ENCODE results near the gene HES1. TPM values are rescaled to one million over a fixed set of nuclear protein-coding genes. Genes with fewer than 3 reads are reported as not detected.

The HES1 gene
- total RNA-seq, 1 experiment from 2014 or later: 141 TPM

- DNase-seq: peak; percentile 71
- peaks cover 45% of the 10 kb centered on the region for H3K4me1 Mint-ChIP-seq (ENCODE audit: low read depth, unreplicated experiment)
- CTCF ChIA-PET: interaction anchor here (2.0 kb wide), 1 partner anchor 18 kb away, joined by 6 read pairs; no protein-coding TSS in a partner anchor
- H3K9me3 Mint-ChIP-seq (ENCODE audit: low read depth, unreplicated experiment): peaks cover 4% of the 10 kb centered on the region
- no peak for TF ChIP-seq CTCF (IDR thresholded peaks at IDR 0.05; ENCODE audit: unreplicated experiment)
- H3K36me3 Mint-ChIP-seq (ENCODE audit: insufficient read depth, unreplicated experiment): no peaks in the 10 kb centered on the region
- H3K4me3 Mint-ChIP-seq (ENCODE audit: low read depth, unreplicated experiment): no peak overlapping the region
- no TSS peak for BruUV-seq (replicated peaks)
- H3K27me3 Mint-ChIP-seq (ENCODE audit: unreplicated experiment): no peaks in the 10 kb centered on the region
- no peak overlapping the region for H3K27ac Mint-ChIP-seq (ENCODE audit: unreplicated experiment)
- intact Hi-C loops (cut with micrococcal nuclease; ENCODE audit: unreplicated experiment): no loop called here
Observed at GRCh38 chr3:194158942-194159439, 23.0 kb downstream of the HES1 start.

DNA sequence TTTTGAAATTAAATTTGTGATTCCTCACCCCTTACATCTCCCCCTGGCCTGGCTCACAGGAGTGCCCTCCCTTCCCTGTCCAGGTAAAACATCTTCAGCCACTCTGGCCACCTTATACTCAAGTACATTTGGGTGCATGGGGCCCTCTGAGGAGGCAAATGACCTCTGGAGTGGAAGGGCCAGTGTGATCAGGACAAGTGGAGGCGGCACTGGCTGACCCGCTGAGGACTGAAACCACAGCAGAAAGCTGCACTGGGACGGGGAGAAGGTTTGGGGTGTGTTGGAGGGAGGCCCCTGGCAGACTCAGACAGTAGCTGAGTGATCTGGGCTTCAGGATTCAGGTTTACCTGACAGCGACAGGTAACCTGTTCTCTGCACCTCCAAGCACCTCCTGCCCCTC, 24.2 kb downstream of the HES1 start:
- no peak overlapping the region for H3K27ac Mint-ChIP-seq (ENCODE audit: unreplicated experiment)
- no TSS peak for BruUV-seq (replicated peaks)
- no peak overlapping the region for H3K4me3 Mint-ChIP-seq (ENCODE audit: low read depth, unreplicated experiment)
- no peaks in the 10 kb centered on the region for H3K36me3 Mint-ChIP-seq (ENCODE audit: insufficient read depth, unreplicated experiment)
- intact Hi-C loops (cut with micrococcal nuclease; ENCODE audit: unreplicated experiment): no loop called here
- no peaks in the 10 kb centered on the region for H3K27me3 Mint-ChIP-seq (ENCODE audit: unreplicated experiment)
- H3K9me3 Mint-ChIP-seq (ENCODE audit: low read depth, unreplicated experiment): no peaks in the 10 kb centered on the region
- no peak for TF ChIP-seq CTCF (IDR thresholded peaks at IDR 0.05; ENCODE audit: unreplicated experiment)
- DNase-seq: no peak
- CTCF ChIA-PET: interaction anchor here (1.0 to 2.0 kb wide), 2 partner anchors 10 to 19 kb away, joined by 6 to 7 read pairs; no protein-coding TSS in a partner anchor
- peaks cover 45% of the 10 kb centered on the region for H3K4me1 Mint-ChIP-seq (ENCODE audit: low read depth, unreplicated experiment)

- Mint-ChIP-seq H3K9me3 (ENCODE audit: low read depth, unreplicated experiment) (no peaks in the 10 kb centered on the region), H3K36me3 (ENCODE audit: insufficient read depth, unreplicated experiment) (no peaks in the 10 kb centered on the region), H3K4me1 (ENCODE audit: low read depth, unreplicated experiment) (peaks cover 45% of the 10 kb centered on the region), H3K27ac (ENCODE audit: unreplicated experiment) (peak overlapping the region; percentile 10), H3K4me3 (ENCODE audit: low read depth, unreplicated experiment) (no peak overlapping the region), H3K27me3 (ENCODE audit: unreplicated experiment) (no peaks in the 10 kb centered on the region)
- intact Hi-C loops (cut with micrococcal nuclease; ENCODE audit: unreplicated experiment): no loop called here
- DNase-seq: no peak
- CTCF ChIA-PET: interaction anchor here (0.6 to 1.0 kb wide), 4 partner anchors 11 to 384 kb away, joined by 3 to 7 read pairs (median 3); no protein-coding TSS in a partner anchor
- BruUV-seq (replicated peaks): no TSS peak
- no peak for TF ChIP-seq CTCF (IDR thresholded peaks at IDR 0.05; ENCODE audit: unreplicated experiment)
Observed at GRCh38 chr3:194161131-194162045, 25.4 kb downstream of the HES1 start.

GRCh38 chr3:194162070-194162678, 26.2 kb downstream of the HES1 start:
- no TSS peak for BruUV-seq (replicated peaks)
- Mint-ChIP-seq H3K27ac (ENCODE audit: unreplicated experiment) (no peak overlapping the region), H3K4me1 (ENCODE audit: low read depth, unreplicated experiment) (peaks cover 45% of the 10 kb centered on the region), H3K9me3 (ENCODE audit: low read depth, unreplicated experiment) (no peaks in the 10 kb centered on the region), H3K4me3 (ENCODE audit: low read depth, unreplicated experiment) (no peak overlapping the region), H3K27me3 (ENCODE audit: unreplicated experiment) (no peaks in the 10 kb centered on the region), H3K36me3 (ENCODE audit: insufficient read depth, unreplicated experiment) (no peaks in the 10 kb centered on the region)
- intact Hi-C loops (cut with micrococcal nuclease; ENCODE audit: unreplicated experiment): no loop called here
- CTCF ChIA-PET: interaction anchor here (0.6 kb wide), 1 partner anchor 291 kb away, joined by 3 read pairs; no protein-coding TSS in a partner anchor
- no peak for DNase-seq
- TF ChIP-seq CTCF (IDR thresholded peaks at IDR 0.05; ENCODE audit: unreplicated experiment): no peak

All from Calu3 (cell line).